Heart left ventricle (tissue), 16 donors: ENCODE measurements around the gene BCKDHB. TPM values are rescaled to one million over a fixed set of nuclear protein-coding genes. Genes with fewer than 3 reads are reported as not detected.

Source experiments
- ATAC-seq, 4 donors: fragments of 200-7000 bp; cut with Tn5 transposase; one replicate each; pipeline ENCODE4 v1.9.1; 2020 to 2022; ENCODE audit warnings: moderate library complexity in 4 of 4, mild to moderate bottlenecking in 3 of 4, moderate number of reproducible peaks in 1 of 4
- DNase-seq, 5 donors: peaks; one replicate each; pipeline ENCODE4 v3.0.0-alpha.2; 2020
- H3K27ac ChIP-seq, 12 donors: fragments of 200-600 bp; sonication (generic) in 4 of 12; one replicate each; pipeline versions ENCODE4 v1.5.0 to v1.8.0; 2016 to 2022; ENCODE audit warnings: mild to moderate bottlenecking in 2 of 12
- H3K27me3 ChIP-seq, 9 donors: fragments of 200-600 bp; sonication (generic) in 2 of 9; one replicate each; pipeline versions ENCODE4 v1.5.1 to v1.8.0; 2016 to 2022; ENCODE audit warnings: mild to moderate bottlenecking in 3 of 9
- H3K36me3 ChIP-seq, 9 donors: fragments of 200-600 bp; sonication (generic) in 2 of 9; one replicate each; pipeline versions ENCODE4 v1.5.0 to v1.8.0; 2018 to 2022; ENCODE audit warnings: mild to moderate bottlenecking in 2 of 9
- H3K4me1 ChIP-seq, 12 donors: fragments of 200-600 bp; sonication (generic) in 4 of 12; one replicate each; pipeline versions ENCODE4 v1.5.0 to v1.8.0; 2016 to 2022; ENCODE audit warnings: mild to moderate bottlenecking in 3 of 12
- H3K4me3 ChIP-seq, 12 donors: fragments of 200-600 bp; sonication (generic) in 4 of 12; one replicate each; pipeline versions ENCODE4 v1.5.0 to v1.8.0; 2017 to 2022; ENCODE audit warnings: mild to moderate bottlenecking in 9 of 12, moderate library complexity in 4 of 12
- H3K9me3 ChIP-seq, 12 donors: fragments of 200-600 bp; sonication (generic) in 4 of 12; one replicate each; pipeline versions ENCODE4 v1.5.0 to v1.8.0; 2016 to 2022; ENCODE audit warnings: mild to moderate bottlenecking in 1 of 12
- CTCF ChIP-seq, 12 donors: fragments of 200-600 bp; sonication (generic) in 4 of 12; IDR thresholded peaks; one replicate each; pipeline versions ENCODE4 v1.5.0 to v1.8.0; 2018 to 2022; ENCODE audit warnings: antibody characterized with exemption in 12 of 12, mild to moderate bottlenecking in 5 of 12
- POLR2A ChIP-seq, 2 donors: fragments of 450-650 bp; IDR thresholded peaks; one replicate each; pipeline ENCODE4 v1.6.1; 2017; ENCODE audit warnings: antibody characterized with exemption in 2 of 2, mild to moderate bottlenecking in 2 of 2, moderate library complexity in 2 of 2
- WGBS, 4 donors: extraction: QIAGEN DNeasy Blood & Tissue Kit in 2 of 4; methylation state at CpG; one replicate each; pipeline versions ENCODE4 v1.1.5 to v1.1.7; 2013 to 2018; 5-methylcytosine and 5-hydroxymethylcytosine counted together
- intact Hi-C, 10 donors: fragments of 100-400 bp; cut with DNase I; formaldehyde crosslinking; loops; one replicate each; pipeline versions ENCODE4 v1.11.1 to v1.14.2; 2022
- polyA plus RNA-seq, 2 donors: library from polyadenylated mRNA; stranded (reverse); fragments of 200-250 nt; gene quantifications; one replicate each; pipeline ENCODE4 v1.2.3, GENCODE V29; 2013
- total RNA-seq, 9 donors: library from RNA; depleted of rRNA in 2 of 9; stranded (reverse); fragments of >200 nt in 2 of 9; fragmentation: NEBNext Ultra II Directional in 3 of 9; extraction: Animal tissue kit (Norgen Biotek cat#: 25700) in 3 of 9; gene quantifications; one replicate each; pipeline versions ENCODE4 v1.1.0 to v1.2.4, GENCODE V29; 2016 to 2023
- donor health status: ischemic (EF 13 %, LVEDD 7.1; RV severe dilation, severe dysfunction).
- donor health status: healthy with polysubstance abuse.
- donor health status: DM: no; HTN: yes; CAD: no.
- donor health status: DM: no; HTN: no; CAD: no.
- donor health status: ischemic (EF 25% LVEDD 6.9; RV normal size, moderate dysfunction).
- donor health status: ischemic (EF 25% LVEDD 5.7; RV mildly dilated, moderate dysfunction).
- donor health status: healthy.
- donor health status: DM: yes; HTN: yes; CAD: no.
- donor health status: ischemic (EF 35%, LVEDD 5.7; RV mildly dilated, moderate dysfunction).
- donor health status: nonischemic (EF 11% LVEDD 7.7; RV severe dilation, severe dysfunction).
- donor health status: DM: yes; HTN: yes; CAD: no.
- donor health status: PGD.
- donor health status: ischemic (EF 29% LVEDD 5.4; RV normal size, mild dysfunction).
- donor health status: nonischemic (EF 23%, LVEDD 6.1; RV moderate dilation, normal function).

Gene BCKDHB
- total and polyA plus RNA-seq, 11 donors: 10.1 to 41.9 (median 27.6) TPM

GRCh38 chr6:80302716-80303115, 196.2 kb downstream of the BCKDHB start:
- no peak for ATAC-seq
- no peak for TF ChIP-seq POLR2A (IDR thresholded peaks at IDR 0.05)
- TF ChIP-seq CTCF (IDR thresholded peaks at IDR 0.05): no peak
- no peaks in the 10 kb centered on the region for H3K36me3 ChIP-seq
- DNase-seq: no peak
- H3K27me3 ChIP-seq: no peaks in the 10 kb centered on the region
- no peak overlapping the region for H3K4me3 ChIP-seq
- peaks cover 0 to 6% (median 0%) of the 10 kb centered on the region in 12 donors for H3K9me3 ChIP-seq
- no peak overlapping the region for H3K27ac ChIP-seq
- intact Hi-C loops: no loop called here
- H3K4me1 ChIP-seq: no peaks in the 10 kb centered on the region

DNA sequence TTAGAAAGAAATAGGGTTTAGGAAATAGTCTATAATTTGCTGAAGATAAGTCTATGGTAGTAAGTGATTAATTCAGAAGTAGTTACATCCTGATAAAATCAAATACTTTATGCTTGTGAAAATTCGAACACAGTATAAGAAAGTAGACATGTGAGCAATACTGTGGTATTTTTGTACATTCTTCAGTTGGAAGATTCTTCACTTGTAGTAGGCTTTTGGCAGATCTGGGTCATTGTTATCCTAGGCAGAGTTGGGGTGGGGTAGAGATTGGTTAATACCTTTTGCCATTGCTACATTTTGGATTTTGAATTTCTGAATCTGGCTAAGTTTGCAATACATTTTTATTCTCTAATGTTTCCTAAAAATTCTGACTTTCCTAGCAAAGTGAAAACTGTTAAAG, 197.5 kb downstream of the BCKDHB start:
- Histone ChIP-seq H3K4me1 (no peaks in the 10 kb centered on the region), H3K36me3 (no peaks in the 10 kb centered on the region), H3K27me3 (no peaks in the 10 kb centered on the region), H3K4me3 (no peak overlapping the region), H3K27ac (no peak overlapping the region), H3K9me3 (peaks cover 0 to 6% (median 0%) of the 10 kb centered on the region in 12 donors)
- intact Hi-C loops: no loop called here
- TF ChIP-seq POLR2A (IDR thresholded peaks at IDR 0.05) (no peak), CTCF (IDR thresholded peaks at IDR 0.05) (no peak)
- no peak for ATAC-seq
- no peak for DNase-seq
- 32 to 93% (median 52%) methylated on average over 1 of the region's 1 CpG for WGBS, 4 donors

GRCh38 chr6:80314531-80314930, 208.1 kb downstream of the BCKDHB start:
- peak in 1 of 5 donors; percentile 50 for DNase-seq
- no peaks in the 10 kb centered on the region for H3K27me3 ChIP-seq
- WGBS, 4 donors: 95 to 98% (median 98%) methylated on average over 7 to 13 of the region's 13 CpGs

GRCh38 chr6:80316686-80317231, 210.3 kb downstream of the BCKDHB start:
- H3K27me3 ChIP-seq: no peaks in the 10 kb centered on the region
- H3K27ac ChIP-seq: no peak overlapping the region
- peaks cover 0 to 6% (median 0%) of the 10 kb centered on the region in 12 donors for H3K9me3 ChIP-seq
- ATAC-seq (no peak), DNase-seq (no peak)
- H3K4me3 ChIP-seq: no peak overlapping the region
- intact Hi-C loops: no loop called here
- WGBS, 4 donors: 71 to 83% (median 77%) methylated on average over 4 of the region's 4 CpGs
- TF ChIP-seq CTCF (IDR thresholded peaks at IDR 0.05): no peak
- no peak for TF ChIP-seq POLR2A (IDR thresholded peaks at IDR 0.05)
- H3K4me1 ChIP-seq: no peaks in the 10 kb centered on the region
- H3K36me3 ChIP-seq: no peaks in the 10 kb centered on the region

More at GRCh38 chr6:80314531-80314930, 208.1 kb downstream of the BCKDHB start:
- intact Hi-C loops: no loop called here
- Histone ChIP-seq H3K36me3 (no peaks in the 10 kb centered on the region), H3K9me3 (peaks cover 0 to 9% (median 0%) of the 10 kb centered on the region in 12 donors), H3K27ac (no peak overlapping the region), H3K4me1 (no peaks in the 10 kb centered on the region), H3K4me3 (no peak overlapping the region)
- no peak for ATAC-seq
- TF ChIP-seq POLR2A (IDR thresholded peaks at IDR 0.05) (no peak), CTCF (IDR thresholded peaks at IDR 0.05) (no peak)
